Neuronal stem cell (in vitro differentiated cells): ENCODE measurements around the gene TMEM255B.
A peak's percentile ranks its signal among the peaks of the same experiment; 100 is the strongest.

Experiments used
- DNase-seq: peaks from one replicate; pipeline ENCODE4 v3.0.0-alpha.2; 2013; ENCODE audit warnings: low spot score
- H2AFZ ChIP-seq: one replicate; pipeline ENCODE4 v1.6.1; 2013; ENCODE audit warnings: mild to moderate bottlenecking, low read length, inconsistent platforms
- H2AK5ac ChIP-seq: 2 replicates; pipeline ENCODE4 v1.6.1; 2013; ENCODE audit warnings: low read depth, mild to moderate bottlenecking, inconsistent platforms, low read length, moderate library complexity, mixed read lengths
- H2BK120ac ChIP-seq: 2 replicates; pipeline ENCODE4 v1.6.1; 2013; ENCODE audit warnings: low read depth, mild to moderate bottlenecking, inconsistent platforms, low read length, moderate library complexity, mixed read lengths
- H2BK12ac ChIP-seq: one replicate; pipeline ENCODE4 v1.6.1; 2013; ENCODE audit warnings: low read length, inconsistent platforms
- H2BK15ac ChIP-seq: 2 replicates; pipeline ENCODE4 v1.6.1; 2013; ENCODE audit warnings: mild to moderate bottlenecking, low read length, inconsistent platforms, mixed read lengths
- H2BK5ac ChIP-seq: one replicate; pipeline ENCODE4 v1.6.1; 2013; ENCODE audit warnings: inconsistent platforms, mild to moderate bottlenecking, low read length, moderate library complexity
- H3K14ac ChIP-seq: one replicate; pipeline ENCODE4 v1.6.1; 2013; ENCODE audit warnings: low read length, inconsistent platforms
- H3K18ac ChIP-seq: 2 replicates; pipeline ENCODE4 v1.6.1; 2013; ENCODE audit warnings: low read length, inconsistent platforms
- H3K23ac ChIP-seq: 2 replicates; pipeline ENCODE4 v1.6.1; 2013; ENCODE audit warnings: low read depth, mild to moderate bottlenecking, mixed read lengths, low read length, inconsistent platforms; ENCODE audit not compliant: poor library complexity
- H3K27ac ChIP-seq: replicated peaks from 3 replicates; pipeline ENCODE4 v1.5.1; 2013; ENCODE audit warnings: low read length, inconsistent platforms
- H3K27me3 ChIP-seq, 3 experiments: 2 replicates each; pipeline ENCODE4 v1.6.1; 2013; ENCODE audit warnings: low read length in 3 of 3, mild to moderate bottlenecking in 2 of 3, inconsistent platforms in 1 of 3, low read depth in 1 of 3, mixed read lengths in 1 of 3, moderate library complexity in 1 of 3; ENCODE audit not compliant: control insufficient read depth in 3 of 3, insufficient read depth in 3 of 3
- H3K36me3 ChIP-seq, 2 donors: replicated peaks in 1 of 2; 2 replicates each; pipeline ENCODE4 v1.6.1; 2013; ENCODE audit warnings: low read length in 2 of 2; ENCODE audit not compliant: control insufficient read depth in 2 of 2, insufficient read depth in 2 of 2
- H3K4ac ChIP-seq: 2 replicates; pipeline ENCODE4 v1.6.1; 2013; ENCODE audit warnings: inconsistent platforms, mild to moderate bottlenecking, low read length, moderate library complexity
- H3K4me1 ChIP-seq, 2 donors: 1 replicate in 1 of 2; 2 replicates in 1 of 2; pipeline ENCODE4 v1.6.1; 2013; ENCODE audit warnings: low read length in 2 of 2, low read depth in 1 of 2; ENCODE audit not compliant: control insufficient read depth in 2 of 2, insufficient read depth in 1 of 2
- H3K4me2 ChIP-seq: one replicate; pipeline ENCODE4 v1.6.1; 2013; ENCODE audit warnings: mild to moderate bottlenecking, low read length, inconsistent platforms; ENCODE audit not compliant: insufficient read depth, poor library complexity, severe bottlenecking
- H3K4me3 ChIP-seq, 2 donors: 2 replicates each; pipeline ENCODE4 v1.5.1; 2013; ENCODE audit warnings: low read length in 2 of 2, mild to moderate bottlenecking in 2 of 2, inconsistent platforms in 1 of 2, moderate library complexity in 1 of 2
- H3K79me1 ChIP-seq: one replicate; pipeline ENCODE4 v1.6.1; 2013; ENCODE audit warnings: low read depth, mild to moderate bottlenecking, inconsistent platforms, low read length, moderate library complexity
- H3K9ac ChIP-seq: one replicate; pipeline ENCODE4 v1.6.1; 2013; ENCODE audit warnings: mild to moderate bottlenecking, low read depth, low read length, inconsistent platforms; ENCODE audit not compliant: poor library complexity
- H3K9me3 ChIP-seq, 2 donors: replicated peaks in 1 of 2; 2 replicates each; pipeline versions ENCODE3 to v1.6.1; 2013; ENCODE audit warnings: low read length in 2 of 2, mild to moderate bottlenecking in 2 of 2, inconsistent platforms in 1 of 2, low read depth in 1 of 2, mixed read lengths in 1 of 2, moderate library complexity in 1 of 2; ENCODE audit not compliant: control insufficient read depth in 2 of 2, insufficient read depth in 1 of 2
- H4K8ac ChIP-seq: one replicate; pipeline ENCODE4 v1.6.1; 2013; ENCODE audit warnings: low read depth, mild to moderate bottlenecking, inconsistent platforms, low read length, moderate library complexity
- H4K91ac ChIP-seq: one replicate; pipeline ENCODE4 v1.6.1; 2013; ENCODE audit warnings: low read length, low read depth, mild to moderate bottlenecking, inconsistent platforms; ENCODE audit not compliant: poor library complexity
- WGBS, 2 donors: extraction: QIAGEN DNeasy Blood & Tissue Kit; methylation state at CpG; one replicate each; pipeline ENCODE4 v1.1.7; 2013; ENCODE audit warnings: missing lambda C conversion rate in 2 of 2, mixed read lengths in 1 of 2; ENCODE audit not compliant: insufficient read length in 2 of 2, insufficient replicate concordance in 1 of 2; ENCODE audit errors: extremely low coverage in 2 of 2; 5-methylcytosine and 5-hydroxymethylcytosine counted together

Gene TMEM255B

DNA sequence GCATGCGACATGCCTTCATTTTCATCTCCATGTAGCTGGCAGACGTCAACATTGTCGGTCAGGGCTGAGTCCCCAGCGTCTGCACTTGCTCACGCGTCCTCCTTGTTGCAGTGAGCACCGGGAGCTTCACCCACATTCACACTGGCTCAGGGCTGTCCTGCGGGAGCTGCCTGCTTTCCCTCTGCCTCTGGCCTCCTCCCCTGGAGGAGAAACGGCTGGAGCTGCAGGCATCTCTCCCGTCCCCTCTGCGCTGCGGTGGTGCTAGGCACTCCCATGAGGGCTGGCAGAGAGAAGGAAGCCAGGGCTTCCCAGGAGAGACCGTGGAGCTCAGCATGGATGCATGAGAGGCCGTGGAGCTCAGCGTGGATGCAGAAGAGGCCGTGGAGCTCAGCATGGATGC, 18.4 kb upstream of the TMEM255B start:
- Histone ChIP-seq H3K27me3 (peaks cover 0 to 4% (median 0%) of the 10 kb centered on the region in 3 experiments), H3K9ac (no peak overlapping the region), H3K27ac (no peak overlapping the region), H3K14ac (peak overlapping the region; percentile 63), H3K4me2 (no peak overlapping the region), H3K18ac (peak overlapping the region; percentile 92), H3K36me3 (no peaks in the 10 kb centered on the region), H2AFZ (no peak overlapping the region), H3K4me3 (no peak overlapping the region), H4K91ac (no peak overlapping the region), H4K8ac (no peak overlapping the region), H3K9me3 (no peaks in the 10 kb centered on the region), H3K4ac (no peak overlapping the region), H3K4me1 (peaks cover 2 to 8% of the 10 kb centered on the region in 2 donors), H3K79me1 (peaks cover 2% of the 10 kb centered on the region), H2BK15ac (no peak overlapping the region), H2BK12ac (no peak overlapping the region), H2AK5ac (peak overlapping the region; percentile 74), H2BK5ac (no peak overlapping the region), H3K23ac (no peak overlapping the region), H2BK120ac (no peak overlapping the region)
- DNase-seq, result no peak
- WGBS, 2 donors, result no CpG with 5 or more reads among the region's 16 CpGs

GRCh38 chr13:113741191-113741668, 17.8 kb upstream of the TMEM255B start:
- no peak overlapping the region for H3K4me3 ChIP-seq
- no peak overlapping the region for H2BK15ac ChIP-seq
- H2BK12ac ChIP-seq, result no peak overlapping the region
- no CpG with 5 or more reads among the region's 15 CpGs for WGBS, 2 donors
- no peak overlapping the region for H3K27ac ChIP-seq
- no peaks in the 10 kb centered on the region for H3K9me3 ChIP-seq
- H3K9ac ChIP-seq, result no peak overlapping the region
- peaks cover 2% of the 10 kb centered on the region for H3K79me1 ChIP-seq
- H3K18ac ChIP-seq, result peak overlapping the region; percentile 44
- peak overlapping the region; percentile 57 for H3K23ac ChIP-seq
- H3K4ac ChIP-seq, result no peak overlapping the region
- peaks cover 0 to 4% (median 0%) of the 10 kb centered on the region in 3 experiments for H3K27me3 ChIP-seq
- no peak overlapping the region for H3K4me2 ChIP-seq
- H2AK5ac ChIP-seq, result no peak overlapping the region
- no peak overlapping the region for H3K14ac ChIP-seq
- no peak for DNase-seq
- H4K8ac ChIP-seq, result no peak overlapping the region
- no peak overlapping the region for H4K91ac ChIP-seq
- no peaks in the 10 kb centered on the region for H3K36me3 ChIP-seq
- no peak overlapping the region for H2AFZ ChIP-seq
- H2BK120ac ChIP-seq, result no peak overlapping the region
- no peak overlapping the region for H2BK5ac ChIP-seq
- H3K4me1 ChIP-seq, result peaks cover 2 to 8% of the 10 kb centered on the region in 2 donors

DNA sequence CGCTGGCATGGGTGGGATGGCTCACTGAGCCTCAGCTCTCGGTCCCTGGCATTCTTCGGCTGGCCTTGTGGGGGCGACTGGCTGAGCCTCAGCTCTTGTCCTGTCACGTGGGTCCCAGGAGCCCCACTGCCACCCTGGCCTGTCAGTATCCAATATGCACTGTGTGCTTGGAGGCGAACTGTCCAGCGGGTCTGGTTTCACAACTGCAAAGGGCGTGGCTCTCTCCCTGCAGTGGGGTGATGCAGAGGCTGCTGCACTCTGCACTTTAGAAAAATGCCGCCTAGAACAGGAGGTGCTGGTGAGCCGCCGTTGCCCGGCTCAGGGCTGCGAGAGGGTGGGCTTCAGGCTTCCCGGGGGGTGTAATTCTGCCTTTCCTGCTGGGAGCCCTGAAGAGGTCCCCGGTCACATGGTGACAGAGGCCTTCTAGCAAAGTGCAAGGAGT, 17.0 kb upstream of the TMEM255B start:
- H3K27me3 ChIP-seq, result peaks cover 0 to 4% (median 0%) of the 10 kb centered on the region in 3 experiments

DNA sequence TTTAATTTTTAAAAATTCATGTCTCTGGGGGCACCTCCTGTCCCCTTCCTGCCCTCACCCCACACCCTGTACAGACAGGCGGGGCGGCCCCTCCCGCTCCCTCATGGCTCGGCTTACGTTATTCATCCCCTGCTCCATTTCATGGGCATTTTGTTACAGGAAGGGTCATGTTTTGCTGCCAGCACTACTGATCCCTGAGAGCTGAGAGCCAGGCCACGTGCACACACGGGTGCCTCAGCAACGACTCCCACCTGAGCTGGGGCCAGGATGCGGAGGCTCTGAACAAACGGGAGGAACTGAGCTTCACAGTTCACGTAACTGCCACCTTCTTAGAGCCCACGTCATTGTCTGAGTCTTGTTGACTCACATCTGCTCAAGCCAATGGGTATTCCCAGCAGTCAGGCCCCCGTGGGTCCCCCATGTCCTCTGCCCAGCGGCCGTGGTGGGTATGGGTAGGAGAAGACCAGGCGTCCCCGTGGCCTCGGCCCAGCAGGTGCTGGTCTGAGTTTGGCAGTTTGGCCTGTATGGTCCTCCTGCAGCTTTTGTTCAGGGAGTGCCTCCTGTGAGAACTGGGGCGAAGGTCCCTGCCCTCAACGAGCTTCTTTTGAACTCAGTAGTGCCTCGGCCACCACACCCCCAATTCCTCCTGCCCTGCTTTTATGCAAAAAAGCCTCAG, 16.4 kb upstream of the TMEM255B start:
- peaks cover 2 to 8% of the 10 kb centered on the region in 2 donors for H3K4me1 ChIP-seq
- DNase-seq, result no peak
- H3K14ac ChIP-seq, result no peak overlapping the region
- H3K36me3 ChIP-seq, result no peaks in the 10 kb centered on the region
- peak overlapping the region; percentile 87 for H4K91ac ChIP-seq
- H2BK120ac ChIP-seq, result peak overlapping the region; percentile 44
- no peak overlapping the region for H2BK12ac ChIP-seq
- peak overlapping the region; percentile 26 for H2BK5ac ChIP-seq
- peak overlapping the region; percentile 89 for H2BK15ac ChIP-seq
- H3K4me3 ChIP-seq, result no peak overlapping the region
- WGBS, 2 donors, result no CpG with 5 or more reads among the region's 21 CpGs
- no peak overlapping the region for H3K4me2 ChIP-seq
- peak overlapping the region; percentile 44 for H3K23ac ChIP-seq
- peaks cover 0 to 8% (median 0%) of the 10 kb centered on the region in 3 experiments for H3K27me3 ChIP-seq
- no peak overlapping the region for H2AFZ ChIP-seq
- H2AK5ac ChIP-seq, result peak overlapping the region; percentile 66
- peaks cover 2% of the 10 kb centered on the region for H3K79me1 ChIP-seq
- H3K4ac ChIP-seq, result no peak overlapping the region
- H4K8ac ChIP-seq, result peak overlapping the region; percentile 82
- H3K9ac ChIP-seq, result no peak overlapping the region
- H3K9me3 ChIP-seq, result no peaks in the 10 kb centered on the region
- peak overlapping the region; percentile 87 for H3K18ac ChIP-seq
- H3K27ac ChIP-seq, result no peak overlapping the region

More for the DNA sequence above, 17.0 kb upstream of the TMEM255B start:
- H3K27ac ChIP-seq, result no peak overlapping the region
- peaks cover 2% of the 10 kb centered on the region for H3K79me1 ChIP-seq
- H4K8ac ChIP-seq, result no peak overlapping the region
- no peak overlapping the region for H4K91ac ChIP-seq
- no peak overlapping the region for H3K4ac ChIP-seq
- no peak overlapping the region for H3K14ac ChIP-seq
- peak overlapping the region; percentile 44 for H2BK120ac ChIP-seq
- no CpG with 5 or more reads among the region's 15 CpGs for whole genome bisulfite sequencing, 2 donors
- no peak overlapping the region for H3K23ac ChIP-seq
- H2AFZ ChIP-seq, result peak overlapping the region; percentile 4
- H3K9ac ChIP-seq, result peak overlapping the region; percentile 0
- no peaks in the 10 kb centered on the region for H3K36me3 ChIP-seq
- H3K4me2 ChIP-seq, result no peak overlapping the region
- H2BK12ac ChIP-seq, result no peak overlapping the region
- no peak for DNase-seq
- H3K4me3 ChIP-seq, result no peak overlapping the region
- H2AK5ac ChIP-seq, result no peak overlapping the region
- no peaks in the 10 kb centered on the region for H3K9me3 ChIP-seq
- peaks cover 2 to 8% of the 10 kb centered on the region in 2 donors for H3K4me1 ChIP-seq
- no peak overlapping the region for H2BK15ac ChIP-seq
- no peak overlapping the region for H3K18ac ChIP-seq
- peak overlapping the region; percentile 26 for H2BK5ac ChIP-seq
